Endothelial cell of umbilical vein (primary cell): ENCODE data around the gene MACROH2A1. TPM values are rescaled to one million over a fixed set of nuclear protein-coding genes. Genes with fewer than 3 reads are reported as not detected.

Experiments
- BruUV-seq: library from RNA; stranded (reverse); fragments of 400-500 nt; replicated peaks from 2 replicates; lab custom pipeline; 2021; lab: Mats Ljungman, UMichigan
- CTCF ChIA-PET: fragments of 300-600, 350-600 bp; sonication (Branson Sonifier 250); formaldehyde crosslinking; loops from one replicate; lab custom pipeline; 2021; ENCODE audit warnings: antibody characterized with exemption, inconsistent platforms; lab: Charles Lee
- POLR2A ChIA-PET: fragments of 300-600, 350-600 bp; sonication (Branson Sonifier 250); formaldehyde crosslinking; loops from one replicate; lab custom pipeline; 2021; ENCODE audit warnings: antibody characterized with exemption, inconsistent platforms; lab: Charles Lee
- DNase-seq: peaks from one replicate; pipeline ENCODE4 v3.0.0-alpha.2; 2011; ENCODE audit warnings: low read depth, low spot score
- FAIRE-seq: peaks from 2 replicates; lab custom pipeline; 2011; peaks lifted over from hg19 to GRCh38; lab: Jason Lieb, UNC
- H2AFZ ChIP-seq: 2 replicates; pipeline ENCODE4 v1.6.0; 2012; ENCODE audit warnings: low read depth, low read length, control low read depth, inconsistent platforms
- H3K27ac ChIP-seq: 2 replicates; pipeline ENCODE4 v1.5.1; 2011; ENCODE audit warnings: low read depth, mild to moderate bottlenecking, control low read depth, low read length, moderate library complexity; ENCODE audit not compliant: insufficient read depth
- H3K27me3 ChIP-seq, 2 experiments: 2 replicates each; pipeline versions ENCODE4 v1.6.0 to v1.6.1; 2011; ENCODE audit warnings: low read length in 2 of 2, mixed read lengths in 1 of 2; ENCODE audit not compliant: control insufficient read depth in 2 of 2, insufficient read depth in 2 of 2
- H3K36me3 ChIP-seq, 2 experiments: 2 replicates in 1 of 2; 3 replicates in 1 of 2; pipeline ENCODE4 v1.5.1; 2011; ENCODE audit warnings: low read length in 2 of 2, mild to moderate bottlenecking in 1 of 2, moderate library complexity in 1 of 2; ENCODE audit not compliant: control insufficient read depth in 2 of 2, insufficient read depth in 2 of 2; ENCODE audit errors: extremely low read depth in 1 of 2
- H3K4me1 ChIP-seq: 3 replicates; pipeline ENCODE4 v1.5.1; 2011; ENCODE audit warnings: mild to moderate bottlenecking, low read length; ENCODE audit not compliant: control insufficient read depth, insufficient read depth; ENCODE audit errors: extremely low read depth
- H3K4me2 ChIP-seq: 2 replicates; pipeline ENCODE4 v1.6.1; 2011; ENCODE audit warnings: low read length, control low read depth, mixed read lengths; ENCODE audit not compliant: insufficient read depth
- H3K4me3 ChIP-seq, 3 experiments: fragments of 200-600 bp in 1 of 3; sonication (generic), shearing (Covaris generic) in 1 of 3; replicated peaks in 1 of 3; 2 replicates each; pipeline ENCODE4 v1.5.1; 2011 to 2016; ENCODE audit warnings: control low read depth in 3 of 3, low read length in 3 of 3, mild to moderate bottlenecking in 2 of 3, inconsistent platforms in 1 of 3, low read depth in 1 of 3, moderate library complexity in 1 of 3; ENCODE audit not compliant: insufficient read depth in 1 of 3
- H3K79me2 ChIP-seq: 2 replicates; pipeline ENCODE4 v1.6.0; 2012; ENCODE audit warnings: low read length, inconsistent platforms; ENCODE audit not compliant: control insufficient read depth, insufficient read depth
- H3K9ac ChIP-seq: replicated peaks from 2 replicates; pipeline ENCODE3; 2011; ENCODE audit warnings: low read length, control low read depth; ENCODE audit not compliant: insufficient read depth; ENCODE audit errors: extremely low read depth
- H3K9me1 ChIP-seq: replicated peaks from 3 replicates; pipeline ENCODE4 v1.6.0; 2011; ENCODE audit warnings: mild to moderate bottlenecking, low read length; ENCODE audit not compliant: control insufficient read depth, insufficient read depth; ENCODE audit errors: extremely low read depth
- H3K9me3 ChIP-seq: replicated peaks from 2 replicates; pipeline ENCODE4 v1.5.1; 2012; ENCODE audit warnings: low read length, inconsistent platforms; ENCODE audit not compliant: control insufficient read depth, insufficient read depth
- H4K20me1 ChIP-seq: replicated peaks from 2 replicates; pipeline ENCODE3; 2011; ENCODE audit warnings: mild to moderate bottlenecking, low read length; ENCODE audit not compliant: control insufficient read depth, insufficient read depth; ENCODE audit errors: extremely low read depth
- EZH2 ChIP-seq: IDR thresholded peaks from 2 replicates; pipeline ENCODE4 v1.6.1; 2012; ENCODE audit warnings: borderline replicate concordance, low read depth, mild to moderate bottlenecking, moderate library complexity, low read length, inconsistent platforms; ENCODE audit not compliant: severe bottlenecking
- FOS ChIP-seq: IDR thresholded peaks from 2 replicates; pipeline ENCODE4 v1.6.1; 2011; ENCODE audit warnings: mild to moderate bottlenecking, low read length, moderate library complexity, borderline replicate concordance; ENCODE audit not compliant: insufficient read depth
- GATA2 ChIP-seq: IDR thresholded peaks from 2 replicates; pipeline ENCODE4 v1.7.0; 2011; ENCODE audit warnings: low read depth, mild to moderate bottlenecking, moderate library complexity, mixed read lengths, low read length; ENCODE audit not compliant: insufficient read length, insufficient read depth
- JUN ChIP-seq: IDR thresholded peaks from 2 replicates; pipeline ENCODE4 v1.6.1; 2011; ENCODE audit warnings: borderline replicate concordance, low read depth; ENCODE audit not compliant: insufficient read length, insufficient read depth
- MYC ChIP-seq: IDR thresholded peaks from one replicate; pipeline ENCODE4 v1.6.1; 2011; ENCODE audit warnings: mild to moderate bottlenecking, low read depth, low read length
- POLR2A ChIP-seq: IDR thresholded peaks from 2 replicates; pipeline ENCODE4 v1.6.1; 2012; ENCODE audit warnings: low read depth, mild to moderate bottlenecking, control low read depth, low read length
- POLR2AphosphoS5 ChIP-seq: IDR thresholded peaks from 2 replicates; pipeline ENCODE4 v1.6.1; 2012; ENCODE audit warnings: low read depth, mild to moderate bottlenecking, control low read depth, low read length, moderate library complexity; ENCODE audit not compliant: insufficient read depth
- dilution Hi-C: fragments of 300-500 bp; cut with MboI; formaldehyde crosslinking; loops from one replicate; pipeline ENCODE4 v1.15.0; 2019; ENCODE audit warnings: low sequenced_read_pairs; ENCODE audit not compliant: extremely low pct_ligation_motif_present
- intact Hi-C: fragments of 100-400 bp; cut with micrococcal nuclease; formaldehyde crosslinking; loops from one replicate; pipeline ENCODE4 v1.10.0; 2022
- polyA plus RNA-seq, 4 experiments: library from polyadenylated mRNA; depleted of rRNA in 3 of 4; stranded (reverse) in 3 of 4; unstranded in 1 of 4; fragments of >200 nt; gene quantifications; 2 replicates each; pipeline versions ENCODE4 v1.2.1 to v1.2.3, GENCODE V29; 2011 to 2012; ENCODE audit warnings: missing spikeins in 1 of 4
- total RNA-seq: library from RNA; stranded (reverse); gene quantifications from 2 replicates; pipeline ENCODE4 v1.2.3, GENCODE V29; 2021
- TF ChIP-seq, protein P1 (sequence below): IDR thresholded peaks from 2 replicates; pipeline ENCODE4 v1.6.1; 2011; ENCODE audit not compliant: insufficient read depth, insufficient read length
- TF ChIP-seq, protein P2 (sequence below), 2 donors: IDR thresholded peaks; 1 replicate in 1 of 2; 2 replicates in 1 of 2; pipeline ENCODE4 v1.5.1; 2011; ENCODE audit warnings: low read length in 2 of 2, mild to moderate bottlenecking in 2 of 2, moderate library complexity in 2 of 2, control low read depth in 1 of 2, inconsistent platforms in 1 of 2, low read depth in 1 of 2; ENCODE audit not compliant: insufficient read depth in 1 of 2; ENCODE audit errors: extremely low read depth in 1 of 2

MACROH2A1 gene
- total and polyA plus RNA-seq, 2 donors (not counting 3 experiments of a cell fraction or from before 2014, with no cell fraction given): 89.3 to 147 TPM

DNA sequence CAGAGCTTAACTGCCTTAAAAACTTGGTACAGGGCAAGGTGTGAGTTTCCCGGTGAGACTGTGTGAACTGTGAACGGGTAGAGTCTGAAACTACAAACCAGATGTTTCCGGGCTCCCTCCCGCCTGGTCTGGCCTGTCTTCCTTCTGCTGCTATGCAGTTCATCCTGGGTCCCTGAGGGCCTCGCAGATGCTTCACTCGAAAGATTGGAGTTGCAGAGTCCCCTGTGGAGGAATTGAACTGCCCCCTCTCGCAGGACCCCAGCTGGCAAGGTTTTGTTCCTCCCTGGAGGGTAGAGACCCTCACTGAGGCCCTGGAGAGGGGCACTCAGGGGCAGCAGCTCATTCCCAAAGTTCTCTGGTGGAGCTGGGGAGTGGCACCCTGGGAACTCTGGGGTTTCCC is 47.6 kb upstream of the MACROH2A1 start:
- Histone ChIP-seq H3K79me2 (no peaks in the 10 kb centered on the region), H3K9me1 (no peaks in the 10 kb centered on the region), H3K27me3 (peaks cover 2 to 5% of the 10 kb centered on the region in 2 experiments), H3K36me3 (no peaks in the 10 kb centered on the region), H3K4me3 (no peak overlapping the region), H3K4me1 (no peaks in the 10 kb centered on the region), H4K20me1 (no peaks in the 10 kb centered on the region), H3K27ac (no peak overlapping the region), H3K4me2 (no peak overlapping the region), H3K9ac (no peak overlapping the region), H3K9me3 (no peaks in the 10 kb centered on the region), H2AFZ (no peak overlapping the region)
- no peak for DNase-seq
- POLR2A ChIA-PET: no interaction called here
- CTCF ChIA-PET: interaction anchor here (1.2 to 3.0 kb wide), 4 partner anchors 10 to 105 kb away, joined by 3 to 26 read pairs (median 7); no protein-coding TSS in a partner anchor
- intact Hi-C loops: no loop called here
- dilution Hi-C loops: no loop called here
- TF ChIP-seq, protein P1, sequence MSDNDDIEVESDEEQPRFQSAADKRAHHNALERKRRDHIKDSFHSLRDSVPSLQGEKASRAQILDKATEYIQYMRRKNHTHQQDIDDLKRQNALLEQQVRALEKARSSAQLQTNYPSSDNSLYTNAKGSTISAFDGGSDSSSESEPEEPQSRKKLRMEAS: no peak
- TF ChIP-seq, protein P2, sequence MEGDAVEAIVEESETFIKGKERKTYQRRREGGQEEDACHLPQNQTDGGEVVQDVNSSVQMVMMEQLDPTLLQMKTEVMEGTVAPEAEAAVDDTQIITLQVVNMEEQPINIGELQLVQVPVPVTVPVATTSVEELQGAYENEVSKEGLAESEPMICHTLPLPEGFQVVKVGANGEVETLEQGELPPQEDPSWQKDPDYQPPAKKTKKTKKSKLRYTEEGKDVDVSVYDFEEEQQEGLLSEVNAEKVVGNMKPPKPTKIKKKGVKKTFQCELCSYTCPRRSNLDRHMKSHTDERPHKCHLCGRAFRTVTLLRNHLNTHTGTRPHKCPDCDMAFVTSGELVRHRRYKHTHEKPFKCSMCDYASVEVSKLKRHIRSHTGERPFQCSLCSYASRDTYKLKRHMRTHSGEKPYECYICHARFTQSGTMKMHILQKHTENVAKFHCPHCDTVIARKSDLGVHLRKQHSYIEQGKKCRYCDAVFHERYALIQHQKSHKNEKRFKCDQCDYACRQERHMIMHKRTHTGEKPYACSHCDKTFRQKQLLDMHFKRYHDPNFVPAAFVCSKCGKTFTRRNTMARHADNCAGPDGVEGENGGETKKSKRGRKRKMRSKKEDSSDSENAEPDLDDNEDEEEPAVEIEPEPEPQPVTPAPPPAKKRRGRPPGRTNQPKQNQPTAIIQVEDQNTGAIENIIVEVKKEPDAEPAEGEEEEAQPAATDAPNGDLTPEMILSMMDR (IDR thresholded peaks at IDR 0.05; ENCODE audit: extremely low read depth in 1 of 2, insufficient read depth in 1 of 2, low read depth in 1 of 2, low read length in 2 of 2): no peak
- TF ChIP-seq GATA2 (no peak), MYC (no peak), FOS (no peak), JUN (no peak), EZH2 (no peak), POLR2AphosphoS5 (no peak), POLR2A (no peak)
- no peak for FAIRE-seq
- no TSS peak for BruUV-seq
